ENCODE measurements around the gene GBGT1.

DNA sequence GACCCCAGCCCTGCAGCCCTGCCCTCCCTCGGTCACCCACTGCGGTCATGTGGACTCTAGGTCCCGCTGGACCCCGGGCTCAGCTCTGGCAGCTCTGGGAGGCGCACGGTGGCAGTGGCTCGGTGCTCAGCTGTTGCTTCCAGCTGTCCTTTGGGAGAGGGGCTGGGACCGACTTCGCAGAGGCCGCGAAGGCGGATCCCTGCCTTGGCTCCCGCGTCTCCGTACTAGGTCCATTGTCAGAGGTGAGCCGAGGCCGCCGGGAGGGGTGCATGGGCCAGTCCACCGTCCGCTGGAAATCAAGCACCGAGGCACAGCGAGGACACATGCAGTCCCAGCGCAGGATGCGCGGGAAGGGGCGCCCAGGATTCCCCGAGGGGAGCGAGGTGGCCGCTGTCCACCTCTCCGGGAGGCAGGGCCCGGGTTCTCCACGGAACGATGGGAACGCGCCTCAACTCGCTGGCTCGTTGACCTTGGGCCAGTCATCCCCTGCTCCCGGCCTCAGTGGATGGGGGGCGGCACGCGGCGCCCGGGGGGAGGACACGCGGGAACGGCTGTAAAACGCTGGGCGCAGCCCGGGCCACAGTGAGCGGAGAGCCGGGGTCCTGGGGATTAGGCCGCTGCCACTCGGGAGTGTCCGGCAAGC, 732 bp downstream of the GBGT1 start:
- TF ChIP-seq POLR2A (IDR thresholded peaks at IDR 0.05; ENCODE audit: low read depth, low read length) (no peak), POLR2AphosphoS5 (IDR thresholded peaks at IDR 0.05; ENCODE audit: low read depth, low read length) (no peak), TAF1 (IDR thresholded peaks at IDR 0.05; ENCODE audit: borderline replicate concordance, low read depth, low read length) (no peak)
